DND-41 (cell line): ENCODE results near the gene PLCB3.

ENCODE experiments used
- ATAC-seq: fragments of 200-7000 bp; cut with Tn5 transposase; 3 replicates; pipeline ENCODE4 v1.9.1; 2021; ENCODE audit warnings: low read depth; ENCODE audit not compliant: insufficient read depth
- DNase-seq: peaks from one replicate; pipeline ENCODE4 v3.0.0-alpha.2; 2020
- H2AFZ ChIP-seq: 2 replicates; pipeline ENCODE4 v1.6.0; 2012; ENCODE audit warnings: low read depth, low read length
- H3K27ac ChIP-seq: 2 replicates; pipeline ENCODE4 v1.5.1; 2012; ENCODE audit warnings: low read length, inconsistent platforms
- H3K27me3 ChIP-seq: fragments of 200-600 bp; sonication (generic); 2 replicates; pipeline ENCODE4 v1.6.0; 2012; ENCODE audit warnings: low read length, mild to moderate bottlenecking, inconsistent platforms; ENCODE audit not compliant: insufficient read depth, poor library complexity
- H3K36me3 ChIP-seq: 2 replicates; pipeline ENCODE4 v1.5.1; 2012; ENCODE audit warnings: low read length, inconsistent platforms; ENCODE audit not compliant: insufficient read depth
- H3K4me1 ChIP-seq: 2 replicates; pipeline ENCODE4 v1.5.1; 2012; ENCODE audit warnings: mild to moderate bottlenecking, low read length; ENCODE audit not compliant: insufficient read depth
- H3K4me2 ChIP-seq: 2 replicates; pipeline ENCODE4 v1.6.0; 2012; ENCODE audit warnings: mild to moderate bottlenecking, moderate library complexity, low read length, inconsistent platforms; ENCODE audit not compliant: insufficient read depth
- H3K4me3 ChIP-seq, 2 experiments: fragments of 200-600 bp in 1 of 2; shearing (Covaris generic) in 1 of 2; 2 replicates each; pipeline ENCODE4 v1.5.1; 2012 to 2016; ENCODE audit warnings: inconsistent platforms in 2 of 2, low read length in 2 of 2, mild to moderate bottlenecking in 2 of 2, low read depth in 1 of 2, moderate library complexity in 1 of 2
- H3K79me2 ChIP-seq: 2 replicates; pipeline ENCODE4 v1.6.0; 2012; ENCODE audit warnings: low read length, inconsistent platforms; ENCODE audit not compliant: insufficient read depth
- H3K9ac ChIP-seq: 2 replicates; pipeline ENCODE4 v1.6.0; 2012; ENCODE audit warnings: low read depth, mild to moderate bottlenecking, inconsistent platforms, low read length, moderate library complexity
- H3K9me3 ChIP-seq: 2 replicates; pipeline ENCODE4 v1.5.1; 2012; ENCODE audit warnings: low read length, moderate library complexity, mild to moderate bottlenecking, inconsistent platforms; ENCODE audit not compliant: insufficient read depth, severe bottlenecking
- H4K20me1 ChIP-seq: 2 replicates; pipeline ENCODE4 v1.6.0; 2012; ENCODE audit warnings: low read length; ENCODE audit not compliant: insufficient read depth
- EZH2 ChIP-seq: IDR thresholded peaks from 3 replicates; pipeline ENCODE4 v1.6.1; 2012; ENCODE audit warnings: borderline replicate concordance, low read depth, mild to moderate bottlenecking, moderate library complexity, low read length, inconsistent platforms; ENCODE audit not compliant: severe bottlenecking
- TF ChIP-seq, protein P1 (sequence below): IDR thresholded peaks from 2 replicates; pipeline ENCODE4 v1.5.1; 2012; ENCODE audit warnings: borderline replicate concordance, low read length, moderate library complexity, mild to moderate bottlenecking; ENCODE audit not compliant: poor library complexity, severe bottlenecking; ENCODE audit errors: extremely low read depth

The PLCB3 gene

DNA sequence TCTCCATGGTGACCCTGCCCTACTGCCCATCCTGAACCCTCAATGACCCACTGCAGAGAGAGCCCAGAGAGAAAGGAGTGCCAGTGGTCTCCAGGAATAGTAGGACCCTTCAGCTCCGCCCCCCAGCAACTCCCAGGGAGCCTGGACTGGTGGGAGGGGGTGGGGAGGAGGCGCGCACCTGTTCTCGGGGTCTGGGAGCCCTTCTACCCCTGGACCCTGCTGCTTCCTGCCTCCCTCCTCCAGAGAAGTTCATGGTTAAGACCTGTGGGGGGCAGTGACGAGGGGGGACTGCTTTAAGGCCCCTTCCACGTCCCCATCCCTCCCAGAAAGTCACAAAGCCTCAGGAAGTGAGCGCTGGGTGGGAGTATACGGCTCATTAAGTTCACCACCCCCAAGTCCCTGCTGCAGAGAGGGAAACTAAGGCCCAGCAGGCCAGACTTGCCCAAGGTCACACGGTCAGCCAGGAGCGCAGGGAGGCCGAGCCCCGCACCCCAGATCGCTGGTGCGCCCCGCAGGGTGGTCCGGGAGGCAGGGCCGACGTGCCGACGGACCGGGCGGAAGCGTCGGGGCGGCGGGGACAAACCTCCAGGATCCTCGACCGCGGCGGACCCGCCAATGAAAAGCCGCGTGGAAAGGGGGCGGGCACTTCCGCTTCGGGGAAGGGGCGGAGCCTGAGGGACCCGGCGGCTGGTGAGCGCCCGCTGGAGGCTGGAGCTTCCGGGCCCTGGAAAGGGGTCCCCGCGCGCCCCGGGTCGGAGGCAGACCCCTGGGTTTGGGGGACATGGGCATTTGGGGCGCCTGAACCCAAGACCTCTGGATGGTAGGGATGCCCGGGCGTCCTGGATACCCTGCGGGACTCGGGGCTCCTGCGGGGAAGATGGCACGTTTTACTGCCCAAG lies 25.5 kb upstream of the PLCB3 start, which contains the start of the genes NUDT22 and TRPT1:
TSS of gene NUDT22 (plus strand) at position 667 of the 899 bp plus-strand sequence. CDS start 379 bp downstream, outside the sequence.
TSS of gene TRPT1 (minus strand) at position 579 of the 899 bp plus-strand sequence. CDS start at position 253, 326 bp downstream.
- H3K36me3 ChIP-seq: peaks cover 36% of the 10 kb centered on the region
- TF ChIP-seq EZH2: no peak
- TF ChIP-seq, protein P1, sequence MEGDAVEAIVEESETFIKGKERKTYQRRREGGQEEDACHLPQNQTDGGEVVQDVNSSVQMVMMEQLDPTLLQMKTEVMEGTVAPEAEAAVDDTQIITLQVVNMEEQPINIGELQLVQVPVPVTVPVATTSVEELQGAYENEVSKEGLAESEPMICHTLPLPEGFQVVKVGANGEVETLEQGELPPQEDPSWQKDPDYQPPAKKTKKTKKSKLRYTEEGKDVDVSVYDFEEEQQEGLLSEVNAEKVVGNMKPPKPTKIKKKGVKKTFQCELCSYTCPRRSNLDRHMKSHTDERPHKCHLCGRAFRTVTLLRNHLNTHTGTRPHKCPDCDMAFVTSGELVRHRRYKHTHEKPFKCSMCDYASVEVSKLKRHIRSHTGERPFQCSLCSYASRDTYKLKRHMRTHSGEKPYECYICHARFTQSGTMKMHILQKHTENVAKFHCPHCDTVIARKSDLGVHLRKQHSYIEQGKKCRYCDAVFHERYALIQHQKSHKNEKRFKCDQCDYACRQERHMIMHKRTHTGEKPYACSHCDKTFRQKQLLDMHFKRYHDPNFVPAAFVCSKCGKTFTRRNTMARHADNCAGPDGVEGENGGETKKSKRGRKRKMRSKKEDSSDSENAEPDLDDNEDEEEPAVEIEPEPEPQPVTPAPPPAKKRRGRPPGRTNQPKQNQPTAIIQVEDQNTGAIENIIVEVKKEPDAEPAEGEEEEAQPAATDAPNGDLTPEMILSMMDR: peak; percentile 54
- peaks cover 37% of the 10 kb centered on the region for H3K79me2 ChIP-seq
- peaks cover 7% of the 10 kb centered on the region for H4K20me1 ChIP-seq
- H3K9me3 ChIP-seq: no peaks in the 10 kb centered on the region
- ATAC-seq: peak; percentile 73
- H3K27me3 ChIP-seq: no peaks in the 10 kb centered on the region
- peak; percentile 95 for DNase-seq
- peak within 1 kb of the TSS; percentile 96 for H3K4me2 ChIP-seq
- H2AFZ ChIP-seq: peak within 1 kb of the TSS; percentile 84
- peak within 1 kb of the TSS; percentile 75 for H3K9ac ChIP-seq
- peak within 1 kb of the TSS; percentile 60 to 81 for H3K4me3 ChIP-seq
- H3K4me1 ChIP-seq: peaks cover 57% of the 10 kb centered on the region
- H3K27ac ChIP-seq: peak within 1 kb of the TSS; percentile 91

DNA sequence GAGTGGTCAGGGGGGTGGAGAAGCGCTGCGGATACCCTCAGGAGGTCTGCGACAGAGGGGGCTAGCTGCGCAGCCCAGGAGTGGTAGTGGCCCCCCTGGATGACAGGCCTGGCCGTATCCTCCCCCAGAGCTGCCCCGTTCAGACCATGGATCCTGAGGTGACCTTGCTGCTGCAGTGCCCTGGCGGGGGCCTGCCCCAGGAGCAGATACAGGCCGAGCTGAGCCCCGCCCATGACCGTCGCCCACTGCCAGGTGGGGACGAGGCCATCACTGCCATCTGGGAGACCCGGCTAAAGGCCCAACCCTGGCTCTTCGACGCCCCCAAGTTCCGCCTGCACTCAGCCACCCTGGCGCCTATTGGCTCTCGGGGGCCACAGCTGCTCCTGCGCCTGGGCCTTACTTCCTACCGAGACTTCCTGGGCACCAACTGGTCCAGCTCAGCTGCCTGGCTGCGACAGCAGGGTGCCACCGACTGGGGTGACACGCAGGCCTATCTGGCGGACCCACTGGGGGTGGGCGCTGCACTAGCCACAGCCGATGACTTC lies 24.8 kb upstream of the PLCB3 start:
- ATAC-seq (peak; percentile 54), DNase-seq (peak; percentile 79)
- no peak for TF ChIP-seq EZH2
- TF ChIP-seq, protein P1: no peak

DNA sequence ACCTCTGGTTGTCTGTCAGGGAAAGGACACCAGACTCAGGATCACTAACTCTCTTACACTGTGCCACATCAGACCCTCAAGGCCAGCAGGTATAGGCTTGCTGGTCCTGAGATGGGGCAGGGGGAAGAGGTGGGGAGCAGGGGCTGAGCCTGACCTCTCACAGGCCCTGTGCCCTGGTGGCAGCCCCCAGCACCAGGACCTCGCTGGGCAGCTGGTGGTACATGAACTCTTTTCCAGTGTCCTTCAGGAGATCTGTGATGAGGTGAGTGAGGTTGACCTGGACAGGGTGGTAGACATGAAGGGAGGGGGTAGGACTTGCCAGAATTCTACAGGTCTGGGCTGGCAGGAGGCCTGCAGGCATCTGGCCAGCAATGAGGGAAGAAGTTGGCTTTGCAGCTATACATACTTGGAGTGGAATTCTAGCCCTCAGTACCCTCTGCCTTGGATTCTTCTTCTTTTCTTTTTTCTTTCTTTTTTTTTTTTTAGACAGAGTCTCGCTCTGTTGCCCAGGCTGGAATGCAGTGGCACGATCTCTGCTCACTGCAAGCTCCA lies 23.8 kb upstream of the PLCB3 start:
- Histone ChIP-seq H3K4me1 (peaks cover 72% of the 10 kb centered on the region), H3K4me2 (peak overlapping the region; percentile 96), H3K4me3 (peak overlapping the region in 1 of 2 experiments; percentile 81; a peak in 3 of 4 replicates), H3K9me3 (no peaks in the 10 kb centered on the region), H3K27ac (peak overlapping the region; percentile 81), H3K27me3 (no peaks in the 10 kb centered on the region), H3K9ac (peak overlapping the region; percentile 75), H3K36me3 (peaks cover 29% of the 10 kb centered on the region), H3K79me2 (peaks cover 37% of the 10 kb centered on the region), H2AFZ (no peak overlapping the region), H4K20me1 (peaks cover 7% of the 10 kb centered on the region)
- ATAC-seq (no peak), DNase-seq (no peak)
- TF ChIP-seq, protein P1: no peak
- no peak for TF ChIP-seq EZH2

More for the DNA sequence above, 24.8 kb upstream of the PLCB3 start:
- Histone ChIP-seq H3K27ac (peak overlapping the region; percentile 81), H3K4me1 (peaks cover 63% of the 10 kb centered on the region), H3K4me2 (peak overlapping the region; percentile 96), H3K27me3 (no peaks in the 10 kb centered on the region), H3K36me3 (peaks cover 30% of the 10 kb centered on the region), H3K9ac (peak overlapping the region; percentile 75), H3K4me3 (peak overlapping the region; percentile 60 to 81; a peak in 3 of 4 replicates), H2AFZ (peak overlapping the region; percentile 67), H4K20me1 (peaks cover 7% of the 10 kb centered on the region), H3K9me3 (no peaks in the 10 kb centered on the region), H3K79me2 (peaks cover 37% of the 10 kb centered on the region)
